Stimulated activated CD8-positive, alpha-beta memory T cell treated with anti-CD3 and anti-CD28 coated beads, Interleukin-15, amount 100 ng/mL, for 1 hour (primary cell): Measurements from ENCODE around the gene SP2.

Source experiments
- DNase-seq: peaks from one replicate; pipeline ENCODE4 v3.0.0-alpha.2; 2020; ENCODE audit warnings: low read depth

Gene SP2

DNA sequence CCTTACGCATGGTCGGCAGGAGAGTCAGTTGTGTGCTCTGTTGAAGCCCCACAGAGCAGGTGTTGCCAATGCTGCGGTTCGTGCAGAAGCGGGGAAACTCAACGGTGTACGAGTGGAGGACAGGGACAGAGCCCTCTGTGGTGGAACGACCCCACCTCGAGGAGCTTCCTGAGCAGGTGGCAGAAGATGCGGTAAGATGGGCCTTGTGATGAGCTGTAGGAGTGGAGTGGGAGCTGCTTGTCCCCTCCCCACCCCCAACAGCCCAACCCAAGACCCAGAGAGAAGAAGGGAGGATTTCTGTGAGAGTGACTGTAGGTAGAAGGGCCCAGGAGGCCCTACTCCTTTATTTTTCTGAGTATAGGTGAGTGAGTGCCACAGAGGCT is 79.8 kb downstream of the SP2 start:
- no peak for DNase-seq

DNA sequence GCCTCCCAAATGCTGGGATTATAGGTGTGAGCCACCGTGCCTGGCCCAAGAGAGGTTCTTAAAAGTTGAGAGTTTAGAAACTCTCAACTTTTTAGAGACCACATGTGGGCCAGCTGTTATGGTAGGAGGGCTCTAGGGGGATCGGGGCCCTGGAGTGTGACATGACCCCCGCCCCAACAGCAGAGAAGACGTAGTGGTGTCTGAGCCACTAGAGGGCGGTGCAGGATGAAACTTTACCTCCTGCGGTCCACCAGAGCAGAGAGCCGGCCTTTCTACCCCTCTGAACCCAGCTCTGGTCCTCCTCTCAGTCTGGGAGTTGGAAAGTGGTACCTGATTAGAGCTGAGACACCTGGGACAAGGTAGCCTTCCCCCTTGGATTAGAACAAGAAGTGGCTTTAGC is 82.3 kb downstream of the SP2 start:
- DNase-seq = peak; percentile 14
